HG03108 (cell line): ENCODE results near the gene MLPH.

Experiments used
- ATAC-seq: cut with Tn5 transposase; IDR thresholded peaks from one replicate; pipeline ENCODE4 v1.9.1; 2021; ENCODE audit warnings: moderate library complexity; ENCODE audit not compliant: unreplicated experiment

The MLPH gene

GRCh38 chr2:237495521-237496117, 8.6 kb downstream of the MLPH start:
- ATAC-seq: no peak

- no peak for ATAC-seq
Observed at GRCh38 chr2:237496428-237496827, 9.4 kb downstream of the MLPH start.

- no peak for ATAC-seq
Observed at GRCh38 chr2:237497009-237497837, 10.2 kb downstream of the MLPH start.

- ATAC-seq: no peak
Observed at GRCh38 chr2:237497838-237498186, 10.8 kb downstream of the MLPH start.

- ATAC-seq: no peak
Observed at GRCh38 chr2:237498341-237498740, 11.3 kb downstream of the MLPH start.

- no peak for ATAC-seq
Observed at GRCh38 chr2:237500681-237501424, 13.8 kb downstream of the MLPH start.

- no peak for ATAC-seq
Observed at GRCh38 chr2:237501892-237502513, 15.0 kb downstream of the MLPH start.

GRCh38 chr2:237503201-237503600, 16.1 kb downstream of the MLPH start:
- ATAC-seq: no peak

GRCh38 chr2:237505188-237505939, 18.3 kb downstream of the MLPH start:
- no peak for ATAC-seq

- no peak for ATAC-seq
Observed at GRCh38 chr2:237507512-237507911, 20.5 kb downstream of the MLPH start.

- ATAC-seq: no peak
Observed at GRCh38 chr2:237508361-237508760, 21.3 kb downstream of the MLPH start.

- ATAC-seq: no peak
Observed at GRCh38 chr2:237509151-237509550, 22.1 kb downstream of the MLPH start.

GRCh38 chr2:237509905-237510304, 22.9 kb downstream of the MLPH start:
- ATAC-seq: no peak

GRCh38 chr2:237510502-237511217, 23.6 kb downstream of the MLPH start:
- ATAC-seq: no peak

- no peak for ATAC-seq
Observed at GRCh38 chr2:237511433-237511832, 24.4 kb downstream of the MLPH start.

- ATAC-seq: no peak
Observed at GRCh38 chr2:237511885-237512405, 24.9 kb downstream of the MLPH start.

GRCh38 chr2:237512774-237513466, 25.9 kb downstream of the MLPH start:
- no peak for ATAC-seq

GRCh38 chr2:237513693-237514092, 26.6 kb downstream of the MLPH start:
- no peak for ATAC-seq

GRCh38 chr2:237514474-237515130, 27.6 kb downstream of the MLPH start:
- ATAC-seq: no peak
